WI38 (cell line): ENCODE measurements around the gene GLI2.

ENCODE experiments used
- H3K4me3 ChIP-seq: 2 replicates; pipeline ENCODE4 v1.5.1; 2011; ENCODE audit warnings: low read depth, mild to moderate bottlenecking, control low read depth, low read length
- CTCF ChIP-seq: IDR thresholded peaks from 2 replicates; pipeline ENCODE4 v1.5.1; 2012; ENCODE audit warnings: low read depth, mild to moderate bottlenecking, control low read depth, low read length

The GLI2 gene

GRCh38 chr2:120693121-120693520 is 42.5 kb upstream of the GLI2 start:
- no peak for TF ChIP-seq CTCF
- H3K4me3 ChIP-seq = no peak overlapping the region

GRCh38 chr2:120694034-120694433 is 41.6 kb upstream of the GLI2 start:
- TF ChIP-seq CTCF = no peak
- H3K4me3 ChIP-seq = no peak overlapping the region

GRCh38 chr2:120697471-120697870 is 38.2 kb upstream of the GLI2 start:
- no peak overlapping the region for H3K4me3 ChIP-seq
- no peak for TF ChIP-seq CTCF

- no peak for TF ChIP-seq CTCF
Measured at GRCh38 chr2:120699292-120699691, 36.4 kb upstream of the GLI2 start.

GRCh38 chr2:120700659-120701058 is 35.0 kb upstream of the GLI2 start:
- no peak for TF ChIP-seq CTCF
- no peak overlapping the region for H3K4me3 ChIP-seq

More at GRCh38 chr2:120699292-120699691, 36.4 kb upstream of the GLI2 start:
- no peak overlapping the region for H3K4me3 ChIP-seq

GRCh38 chr2:120701096-120701495 is 34.6 kb upstream of the GLI2 start:
- no peak overlapping the region for H3K4me3 ChIP-seq
- TF ChIP-seq CTCF = no peak

GRCh38 chr2:120701499-120701898 is 34.2 kb upstream of the GLI2 start:
- no peak for TF ChIP-seq CTCF
- H3K4me3 ChIP-seq = no peak overlapping the region
